Islet precursor cell (in vitro differentiated cells): ENCODE data around the gene ZNF729.
"Not testable (repeated sequence)": the region's sequence is repeated elsewhere in the genome, so short reads cannot be mapped to it uniquely, and the experiment has no call there.

Source experiments
- DNase-seq: peaks from one replicate; pipeline ENCODE4 v3.0.0-alpha.2; 2018

The ZNF729 gene

GRCh38 chr19:22286151-22286810, at the start of gene ZNF729:
Gene ZNF729 (plus strand): TSS chr19:22286441. CDS start chr19:22286526, 85 bp downstream.
- no peak for DNase-seq

- no peak for DNase-seq
These were observed 29.4 kb upstream of the ZNF729 start for GRCh38 chr19:22256856-22257255.

- no peak for DNase-seq
These were observed 28.9 kb upstream of the ZNF729 start for GRCh38 chr19:22257381-22257780.

- no peak for DNase-seq
These were observed 28.3 kb upstream of the ZNF729 start for GRCh38 chr19:22257916-22258315.

- no peak for DNase-seq
These were observed 25.7 kb upstream of the ZNF729 start for GRCh38 chr19:22260499-22260898.

- DNase-seq: no peak
These were observed 24.6 kb upstream of the ZNF729 start for GRCh38 chr19:22261596-22261995.

- no peak for DNase-seq
These were observed 23.1 kb upstream of the ZNF729 start for GRCh38 chr19:22263121-22263520.

- DNase-seq: not testable (repeated sequence)
These were observed 35.3 kb downstream of the ZNF729 start for GRCh38 chr19:22321554-22321953.

GRCh38 chr19:22326219-22326618, 40.0 kb downstream of the ZNF729 start:
- no peak for DNase-seq

GRCh38 chr19:22327321-22327720, 41.1 kb downstream of the ZNF729 start:
- no peak for DNase-seq

GRCh38 chr19:22331521-22331920, 45.3 kb downstream of the ZNF729 start:
- DNase-seq: no peak

- DNase-seq: no peak
These were observed 46.7 kb downstream of the ZNF729 start for GRCh38 chr19:22332924-22333323.

GRCh38 chr19:22335716-22336115, 49.5 kb downstream of the ZNF729 start:
- DNase-seq: no peak

GRCh38 chr19:22354665-22355064, 68.4 kb downstream of the ZNF729 start:
- DNase-seq: no peak
